ENCODE data around the gene TXNDC5.

GRCh38 chr6:7833751-7834070, 76.9 kb downstream of the TXNDC5 start:
- no peak for TF ChIP-seq CTCF (IDR thresholded peaks at IDR 0.05; ENCODE audit: poor library complexity, severe bottlenecking)
- no peak for TF ChIP-seq RAD21 (conservative IDR thresholded peaks at IDR 0.05)
- TF ChIP-seq, protein P1, sequence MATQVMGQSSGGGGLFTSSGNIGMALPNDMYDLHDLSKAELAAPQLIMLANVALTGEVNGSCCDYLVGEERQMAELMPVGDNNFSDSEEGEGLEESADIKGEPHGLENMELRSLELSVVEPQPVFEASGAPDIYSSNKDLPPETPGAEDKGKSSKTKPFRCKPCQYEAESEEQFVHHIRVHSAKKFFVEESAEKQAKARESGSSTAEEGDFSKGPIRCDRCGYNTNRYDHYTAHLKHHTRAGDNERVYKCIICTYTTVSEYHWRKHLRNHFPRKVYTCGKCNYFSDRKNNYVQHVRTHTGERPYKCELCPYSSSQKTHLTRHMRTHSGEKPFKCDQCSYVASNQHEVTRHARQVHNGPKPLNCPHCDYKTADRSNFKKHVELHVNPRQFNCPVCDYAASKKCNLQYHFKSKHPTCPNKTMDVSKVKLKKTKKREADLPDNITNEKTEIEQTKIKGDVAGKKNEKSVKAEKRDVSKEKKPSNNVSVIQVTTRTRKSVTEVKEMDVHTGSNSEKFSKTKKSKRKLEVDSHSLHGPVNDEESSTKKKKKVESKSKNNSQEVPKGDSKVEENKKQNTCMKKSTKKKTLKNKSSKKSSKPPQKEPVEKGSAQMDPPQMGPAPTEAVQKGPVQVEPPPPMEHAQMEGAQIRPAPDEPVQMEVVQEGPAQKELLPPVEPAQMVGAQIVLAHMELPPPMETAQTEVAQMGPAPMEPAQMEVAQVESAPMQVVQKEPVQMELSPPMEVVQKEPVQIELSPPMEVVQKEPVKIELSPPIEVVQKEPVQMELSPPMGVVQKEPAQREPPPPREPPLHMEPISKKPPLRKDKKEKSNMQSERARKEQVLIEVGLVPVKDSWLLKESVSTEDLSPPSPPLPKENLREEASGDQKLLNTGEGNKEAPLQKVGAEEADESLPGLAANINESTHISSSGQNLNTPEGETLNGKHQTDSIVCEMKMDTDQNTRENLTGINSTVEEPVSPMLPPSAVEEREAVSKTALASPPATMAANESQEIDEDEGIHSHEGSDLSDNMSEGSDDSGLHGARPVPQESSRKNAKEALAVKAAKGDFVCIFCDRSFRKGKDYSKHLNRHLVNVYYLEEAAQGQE (IDR thresholded peaks at IDR 0.05; ENCODE audit: borderline replicate concordance) = no peak
- TF ChIP-seq TAF1 (IDR thresholded peaks at IDR 0.05; ENCODE audit: low read depth) = no peak

All from neural cell (in vitro differentiated cells).